H1 (cell line): ENCODE results near the gene APOL6. TPM values are rescaled to one million over a fixed set of nuclear protein-coding genes. Genes with fewer than 3 reads are reported as not detected.
A peak's percentile ranks its signal among the peaks of the same experiment; 100 is the strongest.

Experiments
- CTCF ChIA-PET: fragments of 300-600 bp; sonication (Branson Sonifier 250); formaldehyde crosslinking; loops from one replicate; lab custom pipeline; 2021; ENCODE audit not compliant: partially characterized antibody; lab: Charles Lee
- POLR2A ChIA-PET: fragments of 300-600 bp; sonication (Branson Sonifier 250); formaldehyde crosslinking; loops from one replicate; lab custom pipeline; 2021; ENCODE audit warnings: inconsistent platforms; ENCODE audit not compliant: partially characterized antibody; lab: Charles Lee
- DNase-seq, 2 experiments: peaks; one replicate each; pipeline versions ENCODE4 v3.0.0 to v3.0.0-alpha.2; 2010 to 2022; ENCODE audit warnings: low spot score in 2 of 2, low read depth in 1 of 2, mixed read lengths in 1 of 2
- FAIRE-seq: peaks from 2 replicates; lab custom pipeline; 2011; peaks lifted over from hg19 to GRCh38; lab: Jason Lieb, UNC
- H2AFZ ChIP-seq: 2 replicates; pipeline ENCODE4 v1.8.1; 2012; ENCODE audit warnings: low read length, inconsistent platforms
- H2AK5ac ChIP-seq: 2 replicates; pipeline ENCODE4 v1.6.1; 2013; ENCODE audit warnings: low read depth, low read length
- H2BK120ac ChIP-seq: replicated peaks from 2 replicates; pipeline ENCODE3; 2013; ENCODE audit warnings: low read depth, low read length, inconsistent platforms
- H2BK12ac ChIP-seq: 2 replicates; pipeline ENCODE4 v1.6.1; 2013; ENCODE audit warnings: low read depth, low read length
- H2BK15ac ChIP-seq: 2 replicates; pipeline ENCODE4 v1.6.1; 2013; ENCODE audit warnings: low read length
- H2BK20ac ChIP-seq: 2 replicates; pipeline ENCODE4 v1.6.1; 2013; ENCODE audit warnings: low read length
- H2BK5ac ChIP-seq: 2 replicates; pipeline ENCODE4 v1.6.1; 2013; ENCODE audit warnings: low read depth, low read length
- H3K14ac ChIP-seq: 2 replicates; pipeline ENCODE4 v1.6.1; 2013; ENCODE audit warnings: inconsistent platforms; ENCODE audit not compliant: insufficient read length
- H3K18ac ChIP-seq: 2 replicates; pipeline ENCODE4 v1.6.1; 2013; ENCODE audit warnings: low read length; ENCODE audit errors: extremely low read depth
- H3K23ac ChIP-seq: 2 replicates; pipeline ENCODE4 v1.6.1; 2013; ENCODE audit warnings: inconsistent platforms; ENCODE audit not compliant: insufficient read length
- H3K23me2 ChIP-seq: 2 replicates; pipeline ENCODE4 v1.6.1; 2013; ENCODE audit warnings: low read depth, low read length
- H3K27ac ChIP-seq: 2 replicates; pipeline ENCODE4 v1.6.1; 2011; ENCODE audit warnings: low read depth, low read length, inconsistent platforms
- H3K27me3 ChIP-seq, 4 experiments: replicated peaks in 1 of 4; 1 replicate in 1 of 4; 2 replicates in 3 of 4; pipeline versions ENCODE4 v1.6.1 to v1.8.1; 2011 to 2013; ENCODE audit warnings: low read length in 3 of 4, mild to moderate bottlenecking in 3 of 4, inconsistent platforms in 2 of 4, mixed read lengths in 2 of 4, moderate library complexity in 1 of 4; ENCODE audit not compliant: control insufficient read depth in 3 of 4, insufficient read depth in 3 of 4; ENCODE audit errors: extremely low read depth in 1 of 4
- H3K36me3 ChIP-seq, 4 experiments: 2 replicates each; pipeline versions ENCODE4 v1.6.1 to v1.8.1; 2011 to 2013; ENCODE audit warnings: mild to moderate bottlenecking in 4 of 4, low read length in 3 of 4, moderate library complexity in 2 of 4, control low read depth in 1 of 4, inconsistent platforms in 1 of 4; ENCODE audit not compliant: insufficient read depth in 4 of 4, control insufficient read depth in 2 of 4
- H3K4ac ChIP-seq: replicated peaks from 2 replicates; pipeline ENCODE3; 2013; ENCODE audit warnings: low read length, low read depth, mixed read lengths, inconsistent platforms; ENCODE audit not compliant: insufficient read length
- H3K4me1 ChIP-seq, 4 experiments: replicated peaks in 1 of 4; 1 replicate in 1 of 4; 2 replicates in 3 of 4; pipeline versions ENCODE4 v1.6.1 to v1.8.1; 2011 to 2013; ENCODE audit warnings: low read length in 3 of 4, inconsistent platforms in 2 of 4, mixed read lengths in 1 of 4; ENCODE audit not compliant: insufficient read depth in 4 of 4, control insufficient read depth in 3 of 4
- H3K4me2 ChIP-seq, 2 experiments: 2 replicates each; pipeline versions ENCODE4 v1.6.1 to v1.8.1; 2011 to 2013; ENCODE audit warnings: low read depth in 2 of 2, low read length in 2 of 2, control low read depth in 1 of 2, inconsistent platforms in 1 of 2, mild to moderate bottlenecking in 1 of 2; ENCODE audit not compliant: insufficient read depth in 1 of 2
- H3K4me3 ChIP-seq, 4 experiments: fragments of 200-600, 300-600 bp in 1 of 4; sonication (generic), shearing (Covaris generic), sonication (Bioruptor Twin) in 1 of 4; 2 replicates each; pipeline versions ENCODE4 v1.5.1 to v1.8.1; 2011 to 2016; ENCODE audit warnings: low read length in 4 of 4, low read depth in 3 of 4, control low read depth in 2 of 4, inconsistent platforms in 2 of 4, mild to moderate bottlenecking in 2 of 4, mixed read lengths in 1 of 4, moderate library complexity in 1 of 4; ENCODE audit not compliant: insufficient read depth in 2 of 4; ENCODE audit errors: extremely low read depth in 1 of 4
- H3K56ac ChIP-seq: replicated peaks from 2 replicates; pipeline ENCODE3; 2013; ENCODE audit warnings: low read depth, mild to moderate bottlenecking, mixed read lengths, low read length, inconsistent platforms; ENCODE audit not compliant: insufficient read length
- H3K79me1 ChIP-seq: 2 replicates; pipeline ENCODE4 v1.6.1; 2013; ENCODE audit warnings: low read depth, low read length, control low read depth
- H3K79me2 ChIP-seq, 2 experiments: 2 replicates each; pipeline versions ENCODE4 v1.6.1 to v1.8.1; 2012 to 2013; ENCODE audit warnings: low read length in 2 of 2, mild to moderate bottlenecking in 2 of 2, inconsistent platforms in 1 of 2; ENCODE audit not compliant: insufficient read depth in 2 of 2, control insufficient read depth in 1 of 2
- H3K9ac ChIP-seq, 4 experiments: replicated peaks in 1 of 4; 1 replicate in 1 of 4; 2 replicates in 3 of 4; pipeline versions ENCODE4 v1.6.1 to v1.8.1; 2011 to 2013; ENCODE audit warnings: low read depth in 3 of 4, low read length in 3 of 4, control low read depth in 2 of 4, mild to moderate bottlenecking in 2 of 4, moderate library complexity in 2 of 4, inconsistent platforms in 1 of 4; ENCODE audit errors: extremely low read depth in 1 of 4
- H3K9me3 ChIP-seq, 2 experiments: 2 replicates each; pipeline versions ENCODE4 v1.6.1 to v1.8.1; 2012 to 2013; ENCODE audit warnings: mild to moderate bottlenecking in 2 of 2, moderate library complexity in 2 of 2, control low read depth in 1 of 2, inconsistent platforms in 1 of 2, low read depth in 1 of 2, low read length in 1 of 2, mixed read lengths in 1 of 2; ENCODE audit not compliant: insufficient read depth in 2 of 2
- H4K20me1 ChIP-seq, 2 experiments: replicated peaks in 1 of 2; 2 replicates each; pipeline versions ENCODE3 to v1.8.1; 2011 to 2013; ENCODE audit warnings: inconsistent platforms in 2 of 2, low read length in 2 of 2, mild to moderate bottlenecking in 1 of 2; ENCODE audit not compliant: insufficient read depth in 2 of 2, control insufficient read depth in 1 of 2
- H4K5ac ChIP-seq: 2 replicates; pipeline ENCODE4 v1.6.1; 2013; ENCODE audit warnings: low read length, low read depth, mixed read lengths, inconsistent platforms; ENCODE audit not compliant: insufficient read length
- H4K8ac ChIP-seq: 2 replicates; pipeline ENCODE4 v1.8.0; 2013; ENCODE audit warnings: mild to moderate bottlenecking, moderate library complexity, low read length, inconsistent platforms; ENCODE audit not compliant: insufficient read depth; ENCODE audit errors: extremely low read depth
- H4K91ac ChIP-seq: replicated peaks from 2 replicates; pipeline ENCODE3; 2013; ENCODE audit warnings: low read length, mixed read lengths, inconsistent platforms; ENCODE audit not compliant: insufficient read length
- CTBP2 ChIP-seq: IDR thresholded peaks from 2 replicates; pipeline ENCODE4 v1.7.0; 2011; ENCODE audit warnings: borderline replicate concordance, mild to moderate bottlenecking, moderate library complexity, mixed read lengths, low read length; ENCODE audit not compliant: insufficient read depth, insufficient read length
- KDM1A ChIP-seq: fragments of 200-600, 300-600 bp; sonication (generic); IDR thresholded peaks from 2 replicates; pipeline ENCODE4 v1.7.1; 2016; ENCODE audit warnings: mild to moderate bottlenecking, low read length, borderline replicate concordance
- POLR2AphosphoS5 ChIP-seq: IDR thresholded peaks from 2 replicates; pipeline ENCODE4 v1.6.1; 2011; ENCODE audit warnings: low read depth, low read length
- SUZ12 ChIP-seq: fragments of 200-600 bp; sonication (generic); IDR thresholded peaks from 2 replicates; pipeline ENCODE4 v1.6.1; 2012; ENCODE audit warnings: mild to moderate bottlenecking, inconsistent platforms, low read length, moderate library complexity, mixed read lengths
- WGBS, 2 experiments: shearing (Covaris generic) in 1 of 2; methylation state at CpG; one replicate each; pipeline versions ENCODE4 v1.1.6 to v1.1.7; 2013 to 2015; ENCODE audit warnings: low lambda C conversion rate in 2 of 2, mixed read lengths in 2 of 2, inconsistent platforms in 1 of 2, low coverage in 1 of 2, missing lambda C conversion rate in 1 of 2; ENCODE audit not compliant: insufficient replicate concordance in 2 of 2, insufficient coverage in 1 of 2, insufficient read length in 1 of 2; ENCODE audit errors: extremely low coverage in 1 of 2, missing lambda C conversion rate in 1 of 2; 5-methylcytosine and 5-hydroxymethylcytosine counted together
- polyA plus RNA-seq, 7 experiments: library from polyadenylated mRNA; depleted of rRNA in 3 of 7; stranded (reverse) in 5 of 7; unstranded in 2 of 7; fragments of >200 nt in 5 of 7; fragments of 200-250 nt in 2 of 7; gene quantifications; 1 replicate in 5 of 7; 2 replicates in 1 of 7; 4 replicates in 1 of 7; pipeline versions ENCODE4 v1.2.1 to v1.2.3, GENCODE V29; 2011 to 2013; ENCODE audit warnings: missing spikeins in 2 of 7, mixed read lengths in 2 of 7
- total RNA-seq: library from RNA; stranded (reverse); fragmentation: NEBNext Ultra II Directional; extraction: Animal tissue kit (Norgen Biotek cat#: 25700); gene quantifications from 2 replicates; pipeline ENCODE4 v1.2.1, GENCODE V29; 2021

Gene APOL6
- total and polyA plus RNA-seq, 2 of the 8 experiments (the other 6 are each of a cell fraction or from before 2014, with no cell fraction given), result 0.06 to 0.13 TPM

GRCh38 chr22:35681454-35682052, 33.3 kb downstream of the APOL6 start:
- no peak overlapping the region; the same call in 1 of the 2 replicates for H4K8ac ChIP-seq
- no peak for FAIRE-seq
- CTCF ChIA-PET, result interaction anchor here (0.8 to 1.3 kb wide), 5 partner anchors 9 to 233 kb away, joined by 3 to 6 read pairs (median 3); no protein-coding TSS in a partner anchor

More at GRCh38 chr22:35681454-35682052, 33.3 kb downstream of the APOL6 start:
- Histone ChIP-seq H2BK5ac (no peak overlapping the region), H3K14ac (no peak overlapping the region), H4K5ac (no peak overlapping the region), H3K36me3 (no peaks in the 10 kb centered on the region), H3K56ac (no peak overlapping the region), H3K27ac (no peak overlapping the region), H3K9me3 (no peaks in the 10 kb centered on the region), H3K4me3 (no peak overlapping the region), H3K4me2 (no peak overlapping the region), H2BK120ac (no peak overlapping the region), H3K9ac (no peak overlapping the region), H3K4me1 (peaks cover 0 to 8% (median 5%) of the 10 kb centered on the region in 4 experiments; a peak in 4 of 7 replicates), H2AFZ (no peak overlapping the region), H3K18ac (no peak overlapping the region), H3K23me2 (peaks cover 2% of the 10 kb centered on the region; the same call in 1 of the 2 replicates), H3K27me3 (no peaks in the 10 kb centered on the region), H3K23ac (no peak overlapping the region), H3K4ac (no peak overlapping the region), H3K79me2 (no peaks in the 10 kb centered on the region), H2AK5ac (no peak overlapping the region), H3K79me1 (no peaks in the 10 kb centered on the region), H4K20me1 (no peaks in the 10 kb centered on the region), H4K91ac (no peak overlapping the region), H2BK15ac (no peak overlapping the region), H2BK12ac (no peak overlapping the region), H2BK20ac (no peak overlapping the region)
- peak in 1 of 2 experiments; percentile 19 for DNase-seq
- no peak for TF ChIP-seq SUZ12
- no peak for TF ChIP-seq KDM1A
- TF ChIP-seq CTBP2, result no peak
- no peak for TF ChIP-seq POLR2AphosphoS5
- POLR2A ChIA-PET, result no interaction called here
- WGBS, 2 experiments, result 71% methylated on average over 4 of the region's 4 CpGs; no CpG with 5 or more reads in 1 of the 2 experiments
